ENCODE results near the gene SH3BP2. TPM values are rescaled to one million over a fixed set of nuclear protein-coding genes. Genes with fewer than 3 reads are reported as not detected.

The SH3BP2 gene
- total RNA-seq, 1 experiment from 2014 or later = 20.4 TPM

DNA sequence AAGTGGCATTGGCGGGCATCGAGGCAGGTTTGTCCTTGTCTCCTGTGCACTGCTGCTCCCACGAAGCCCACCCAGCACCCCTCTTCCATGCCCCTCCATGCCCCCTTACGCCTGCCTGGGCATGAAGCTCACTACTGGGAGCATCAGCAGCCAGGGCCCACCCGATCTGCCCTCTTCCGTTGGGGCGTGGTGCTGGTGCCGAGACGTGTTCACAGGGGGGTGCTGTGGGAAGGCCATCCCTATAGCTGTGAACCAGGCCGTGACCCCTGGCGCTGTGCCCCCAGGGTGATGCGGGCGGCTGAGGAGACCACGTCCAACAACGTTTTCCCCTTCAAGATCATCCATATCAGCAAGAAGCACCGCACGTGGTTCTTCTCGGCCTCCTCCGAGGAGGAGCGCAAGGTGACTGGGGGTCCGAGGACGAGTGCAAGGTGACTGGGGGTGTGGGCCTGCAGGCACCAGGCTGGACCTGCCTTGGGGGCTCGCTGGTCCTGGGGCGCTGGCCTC, 31.5 kb downstream of the SH3BP2 start:
- no peak overlapping the region for H3K4me3 ChIP-seq (ENCODE audit: insufficient read depth, low read depth, low read length)
- H3K27me3 ChIP-seq (ENCODE audit: control insufficient read depth, insufficient read depth, low read length) = no peaks in the 10 kb centered on the region
- peaks cover 16% of the 10 kb centered on the region for H3K36me3 ChIP-seq (replicated peaks; ENCODE audit: control insufficient read depth, insufficient read depth, low read length)
- peak; percentile 51 for DNase-seq

DNA sequence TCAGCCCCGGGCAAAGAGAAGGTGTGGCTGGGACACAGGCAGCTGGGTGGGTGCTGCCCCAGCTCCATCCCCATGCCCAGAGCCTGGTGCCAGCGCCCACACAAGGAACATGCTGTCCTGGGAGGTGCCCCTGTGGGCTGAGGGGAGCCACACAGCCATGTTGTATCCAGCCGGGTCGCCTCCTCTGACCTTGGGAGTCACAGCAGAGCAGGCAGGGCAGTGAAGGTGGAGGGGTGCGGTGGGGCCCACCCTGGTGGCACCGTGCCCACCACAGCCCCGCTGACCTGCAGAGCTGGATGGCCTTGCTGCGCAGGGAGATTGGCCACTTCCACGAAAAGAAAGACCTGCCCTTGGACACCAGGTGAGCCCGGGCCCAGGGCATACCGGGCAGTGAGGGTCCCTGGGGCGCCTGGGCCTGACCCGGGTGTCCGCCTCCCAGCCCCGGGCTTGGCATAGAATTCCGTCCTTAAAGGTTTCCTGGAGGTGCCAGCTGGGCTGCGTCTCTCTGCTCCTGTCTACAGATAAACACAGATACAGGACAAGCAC, 32.0 kb downstream of the SH3BP2 start:
- Histone ChIP-seq H3K4me3 (ENCODE audit: insufficient read depth, low read depth, low read length) (no peak overlapping the region), H3K27me3 (ENCODE audit: control insufficient read depth, insufficient read depth, low read length) (no peaks in the 10 kb centered on the region), H3K36me3 (replicated peaks; ENCODE audit: control insufficient read depth, insufficient read depth, low read length) (peaks cover 16% of the 10 kb centered on the region)
- peak; percentile 56 for DNase-seq

- Histone ChIP-seq H3K27me3 (ENCODE audit: control insufficient read depth, insufficient read depth, low read length) (no peaks in the 10 kb centered on the region), H3K36me3 (replicated peaks; ENCODE audit: control insufficient read depth, insufficient read depth, low read length) (peaks cover 16% of the 10 kb centered on the region), H3K4me3 (ENCODE audit: insufficient read depth, low read depth, low read length) (no peak overlapping the region)
- DNase-seq = peak; percentile 64
Measured at GRCh38 chr4:2825740-2826139, 32.9 kb downstream of the SH3BP2 start.

DNA sequence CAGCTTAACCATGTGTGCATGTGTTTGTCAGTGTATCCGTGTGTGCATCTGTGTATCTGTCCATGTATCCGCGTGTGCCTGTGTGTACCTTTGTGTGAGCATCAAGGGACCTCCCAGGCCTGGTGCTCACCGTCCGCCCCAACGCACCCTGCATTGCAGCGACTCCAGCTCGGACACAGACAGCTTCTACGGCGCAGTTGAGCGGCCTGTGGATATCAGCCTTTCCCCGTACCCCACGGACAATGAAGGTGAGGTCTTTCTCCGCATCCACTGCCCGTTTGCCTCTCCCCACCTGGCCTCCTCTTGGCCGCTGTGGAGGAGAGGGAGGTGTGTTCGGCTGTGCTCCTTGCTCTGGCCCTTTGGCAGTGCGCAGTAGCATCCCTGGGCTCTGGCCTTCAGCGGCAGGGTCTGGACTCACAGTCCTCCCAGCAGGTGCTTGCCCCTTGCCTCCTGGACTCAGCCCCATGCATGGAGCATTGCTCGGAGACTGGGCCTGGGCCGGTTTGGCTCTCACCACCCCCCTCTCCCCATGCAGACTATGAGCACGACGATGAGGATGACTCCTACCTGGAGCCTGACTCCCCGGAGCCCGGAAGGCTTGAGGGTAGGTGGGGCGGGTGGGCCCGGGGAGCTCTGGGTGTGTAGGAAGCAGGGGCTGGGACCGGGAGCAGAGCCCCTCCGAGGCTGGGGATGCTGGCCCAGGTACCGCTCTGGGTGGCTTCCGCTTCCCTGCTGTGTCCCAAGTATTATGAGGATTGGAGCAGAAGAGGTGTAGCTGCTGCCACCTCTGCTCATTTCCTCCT, 34.4 kb downstream of the SH3BP2 start:
- Histone ChIP-seq H3K4me3 (ENCODE audit: insufficient read depth, low read depth, low read length) (no peak overlapping the region), H3K36me3 (replicated peaks; ENCODE audit: control insufficient read depth, insufficient read depth, low read length) (peaks cover 21% of the 10 kb centered on the region), H3K27me3 (ENCODE audit: control insufficient read depth, insufficient read depth, low read length) (no peaks in the 10 kb centered on the region)
- DNase-seq = peak; percentile 43

- DNase-seq = peak; percentile 47
- Histone ChIP-seq H3K4me3 (ENCODE audit: insufficient read depth, low read depth, low read length) (no peak overlapping the region), H3K36me3 (replicated peaks; ENCODE audit: control insufficient read depth, insufficient read depth, low read length) (peaks cover 22% of the 10 kb centered on the region), H3K27me3 (ENCODE audit: control insufficient read depth, insufficient read depth, low read length) (no peaks in the 10 kb centered on the region)
Measured at GRCh38 chr4:2827874-2828751, 35.2 kb downstream of the SH3BP2 start.

GRCh38 chr4:2828758-2829181, 35.9 kb downstream of the SH3BP2 start:
- no peak for DNase-seq
- Histone ChIP-seq H3K36me3 (replicated peaks; ENCODE audit: control insufficient read depth, insufficient read depth, low read length) (peaks cover 22% of the 10 kb centered on the region), H3K4me3 (ENCODE audit: insufficient read depth, low read depth, low read length) (no peak overlapping the region), H3K27me3 (ENCODE audit: control insufficient read depth, insufficient read depth, low read length) (no peaks in the 10 kb centered on the region)

DNA sequence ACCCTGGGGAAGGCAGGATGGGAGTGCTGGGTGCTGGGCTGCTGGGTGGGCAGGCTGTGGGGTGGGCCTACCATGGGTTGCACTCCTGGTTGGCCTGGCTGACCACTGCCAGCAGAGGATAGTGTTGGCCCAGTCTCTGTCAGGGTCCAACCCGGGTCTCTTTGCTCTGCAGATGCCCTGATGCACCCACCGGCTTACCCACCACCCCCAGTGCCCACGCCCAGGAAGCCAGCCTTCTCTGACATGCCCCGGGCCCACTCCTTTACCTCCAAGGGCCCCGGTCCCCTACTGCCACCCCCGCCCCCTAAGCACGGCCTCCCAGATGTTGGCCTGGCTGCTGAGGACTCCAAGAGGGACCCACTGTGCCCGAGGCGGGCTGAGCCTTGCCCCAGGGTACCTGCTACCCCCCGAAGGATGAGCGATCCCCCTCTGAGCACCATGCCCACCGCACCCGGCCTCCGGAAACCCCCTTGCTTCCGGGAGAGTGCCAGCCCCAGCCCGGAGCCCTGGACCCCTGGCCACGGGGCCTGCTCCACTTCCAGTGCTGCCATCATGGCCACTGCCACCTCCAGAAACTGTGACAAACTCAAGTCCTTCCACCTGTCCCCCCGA, 36.5 kb downstream of the SH3BP2 start:
- no peak overlapping the region for H3K4me3 ChIP-seq (ENCODE audit: insufficient read depth, low read depth, low read length)
- peaks cover 25% of the 10 kb centered on the region for H3K36me3 ChIP-seq (replicated peaks; ENCODE audit: control insufficient read depth, insufficient read depth, low read length)
- DNase-seq = peak; percentile 46
- no peaks in the 10 kb centered on the region for H3K27me3 ChIP-seq (ENCODE audit: control insufficient read depth, insufficient read depth, low read length)

DNA sequence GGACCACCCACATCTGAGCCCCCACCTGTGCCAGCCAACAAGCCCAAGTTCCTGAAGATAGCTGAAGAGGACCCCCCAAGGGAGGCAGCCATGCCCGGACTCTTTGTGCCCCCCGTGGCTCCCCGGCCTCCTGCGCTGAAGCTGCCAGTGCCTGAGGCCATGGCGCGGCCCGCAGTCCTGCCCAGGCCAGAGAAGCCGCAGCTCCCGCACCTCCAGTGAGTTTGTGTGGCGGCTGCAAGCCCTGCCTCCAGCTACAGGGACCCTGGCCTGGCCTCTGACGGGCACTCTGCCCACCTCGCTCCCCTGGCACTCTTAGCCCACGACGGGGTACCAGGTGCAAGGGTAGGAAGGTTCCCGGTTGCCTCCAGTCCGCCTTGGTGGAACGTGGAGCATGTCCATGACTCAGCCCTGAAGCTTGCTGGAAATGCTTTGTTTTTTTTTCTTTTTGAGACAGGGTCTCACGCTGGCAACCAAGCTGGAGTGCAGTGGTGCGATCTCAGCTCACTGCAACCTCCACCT, 37.1 kb downstream of the SH3BP2 start:
- Histone ChIP-seq H3K36me3 (replicated peaks; ENCODE audit: control insufficient read depth, insufficient read depth, low read length) (peaks cover 27% of the 10 kb centered on the region), H3K27me3 (ENCODE audit: control insufficient read depth, insufficient read depth, low read length) (no peaks in the 10 kb centered on the region), H3K4me3 (ENCODE audit: insufficient read depth, low read depth, low read length) (no peak overlapping the region)
- peak; percentile 39 for DNase-seq

GRCh38 chr4:2830632-2831610, 38.0 kb downstream of the SH3BP2 start:
- no peak for DNase-seq
- Histone ChIP-seq H3K27me3 (ENCODE audit: control insufficient read depth, insufficient read depth, low read length) (no peaks in the 10 kb centered on the region), H3K4me3 (ENCODE audit: insufficient read depth, low read depth, low read length) (no peak overlapping the region), H3K36me3 (replicated peaks; ENCODE audit: control insufficient read depth, insufficient read depth, low read length) (peaks cover 26% of the 10 kb centered on the region)

DNA sequence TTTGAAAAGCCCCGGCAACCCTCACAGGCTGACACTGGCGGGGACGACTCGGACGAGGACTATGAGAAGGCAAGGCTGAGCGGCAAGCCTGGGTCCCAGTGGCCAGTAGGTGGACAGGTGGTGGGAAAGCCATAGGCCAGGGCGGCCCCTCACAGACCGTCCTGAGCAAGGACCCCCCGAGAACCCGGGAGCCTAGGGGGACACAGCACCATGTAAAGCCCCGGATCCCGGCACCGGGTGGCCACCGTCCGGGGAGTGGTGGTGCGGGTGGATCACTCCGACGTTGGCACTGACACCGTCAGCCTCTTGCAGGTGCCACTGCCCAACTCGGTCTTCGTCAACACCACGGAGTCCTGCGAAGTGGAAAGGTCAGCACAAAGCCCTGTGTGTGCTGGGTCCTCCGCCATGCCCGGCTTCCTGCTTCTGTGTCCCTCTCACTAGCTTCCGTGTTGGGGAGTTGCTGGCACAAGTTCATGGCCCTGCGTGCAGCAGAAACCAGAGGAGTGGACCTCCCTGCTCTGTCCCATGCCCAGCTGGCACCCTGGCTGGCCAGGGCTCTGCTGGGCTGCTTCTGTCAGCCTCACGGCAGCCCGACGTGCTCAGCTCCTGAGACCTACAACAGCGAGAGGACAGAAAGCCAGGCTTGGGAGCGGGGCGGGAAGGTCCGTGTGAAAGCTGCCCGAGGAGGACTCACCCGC, 38.9 kb downstream of the SH3BP2 start:
- peak; percentile 46 for DNase-seq
- peaks cover 21% of the 10 kb centered on the region for H3K36me3 ChIP-seq (replicated peaks; ENCODE audit: control insufficient read depth, insufficient read depth, low read length)
- H3K4me3 ChIP-seq (ENCODE audit: insufficient read depth, low read depth, low read length) = no peak overlapping the region
- no peaks in the 10 kb centered on the region for H3K27me3 ChIP-seq (ENCODE audit: control insufficient read depth, insufficient read depth, low read length)

DNA sequence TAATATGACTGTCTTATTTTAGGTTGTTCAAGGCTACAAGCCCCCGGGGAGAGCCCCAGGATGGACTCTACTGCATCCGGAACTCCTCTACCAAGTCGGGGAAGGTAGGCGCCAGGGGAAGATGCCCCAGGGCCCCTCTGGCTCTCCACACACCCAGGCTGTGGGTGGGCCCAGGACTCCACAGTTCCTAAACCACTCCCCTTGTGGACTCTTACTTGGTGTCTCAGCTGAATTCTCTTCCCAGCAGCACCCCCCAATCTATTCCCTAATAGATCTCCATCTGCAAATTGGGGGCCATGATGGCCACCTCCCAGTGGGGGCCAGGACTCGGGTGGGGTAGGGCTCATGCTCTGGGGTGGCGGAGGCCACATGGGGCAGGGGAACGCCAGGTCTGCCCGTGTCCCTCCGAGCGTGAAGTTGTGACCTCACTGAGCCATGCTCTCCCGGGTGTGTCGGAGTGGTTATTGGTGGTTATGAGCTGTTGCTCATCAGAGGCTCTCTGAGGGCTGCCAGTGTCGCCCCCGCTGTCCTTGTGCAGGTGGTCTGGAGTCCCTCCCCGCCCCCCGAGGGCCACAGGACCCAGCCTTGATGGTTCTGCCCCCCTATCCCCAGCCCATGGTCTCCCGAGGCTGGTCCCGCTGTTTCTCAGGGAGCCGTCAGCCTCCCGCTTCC, 39.6 kb downstream of the SH3BP2 start:
- peak; percentile 39 for DNase-seq
- Histone ChIP-seq H3K36me3 (replicated peaks; ENCODE audit: control insufficient read depth, insufficient read depth, low read length) (peaks cover 15% of the 10 kb centered on the region), H3K4me3 (ENCODE audit: insufficient read depth, low read depth, low read length) (no peak overlapping the region), H3K27me3 (ENCODE audit: control insufficient read depth, insufficient read depth, low read length) (no peaks in the 10 kb centered on the region)

DNA sequence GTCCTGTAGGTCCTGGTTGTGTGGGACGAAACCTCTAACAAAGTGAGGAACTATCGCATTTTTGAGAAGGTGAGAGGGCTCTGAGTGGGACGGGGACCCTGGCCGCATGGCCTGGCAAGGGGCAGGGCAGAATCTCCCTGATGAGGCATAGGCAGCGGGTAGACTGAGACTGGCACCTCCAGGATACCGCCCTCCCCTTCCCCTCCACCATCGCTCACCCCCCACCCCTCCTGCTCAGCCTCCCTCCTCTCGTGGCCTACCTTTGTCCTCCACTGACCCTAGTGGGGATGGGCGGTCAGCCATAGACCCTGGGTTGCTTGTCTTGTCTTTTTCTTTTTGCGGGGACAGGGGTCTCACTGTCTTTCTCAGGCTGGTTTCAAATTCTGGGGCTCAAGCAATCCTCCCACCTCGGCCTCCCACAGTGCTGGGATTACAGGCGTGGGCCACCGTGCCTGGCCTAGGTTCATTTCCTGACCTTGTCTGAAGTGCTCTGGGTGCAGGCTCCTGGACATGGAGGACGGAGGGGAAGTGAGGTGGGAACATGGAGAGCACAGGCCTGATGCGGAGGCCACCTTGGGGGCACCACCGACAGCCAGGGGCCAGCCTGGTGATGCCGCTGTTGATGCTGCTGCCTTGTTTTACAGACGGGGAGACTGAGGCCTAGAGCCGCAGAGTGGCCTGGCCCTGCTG, 40.2 kb downstream of the SH3BP2 start:
- H3K4me3 ChIP-seq (ENCODE audit: insufficient read depth, low read depth, low read length) = no peak overlapping the region
- no peaks in the 10 kb centered on the region for H3K27me3 ChIP-seq (ENCODE audit: control insufficient read depth, insufficient read depth, low read length)
- DNase-seq = peak; percentile 43
- H3K36me3 ChIP-seq (replicated peaks; ENCODE audit: control insufficient read depth, insufficient read depth, low read length) = peaks cover 14% of the 10 kb centered on the region
